Stimulated activated CD4-positive, alpha-beta T cell treated with anti-CD3 and anti-CD28 coated beads, Interleukin-15, amount 100 ng/mL, for 1 hour (primary cell): ENCODE results near the gene STX1A.

Experiments used
- DNase-seq, 2 donors: peaks; one replicate each; pipeline ENCODE4 v3.0.0-alpha.2; 2020; ENCODE audit warnings: low read depth in 1 of 2, low spot score in 1 of 2

The STX1A gene

DNA sequence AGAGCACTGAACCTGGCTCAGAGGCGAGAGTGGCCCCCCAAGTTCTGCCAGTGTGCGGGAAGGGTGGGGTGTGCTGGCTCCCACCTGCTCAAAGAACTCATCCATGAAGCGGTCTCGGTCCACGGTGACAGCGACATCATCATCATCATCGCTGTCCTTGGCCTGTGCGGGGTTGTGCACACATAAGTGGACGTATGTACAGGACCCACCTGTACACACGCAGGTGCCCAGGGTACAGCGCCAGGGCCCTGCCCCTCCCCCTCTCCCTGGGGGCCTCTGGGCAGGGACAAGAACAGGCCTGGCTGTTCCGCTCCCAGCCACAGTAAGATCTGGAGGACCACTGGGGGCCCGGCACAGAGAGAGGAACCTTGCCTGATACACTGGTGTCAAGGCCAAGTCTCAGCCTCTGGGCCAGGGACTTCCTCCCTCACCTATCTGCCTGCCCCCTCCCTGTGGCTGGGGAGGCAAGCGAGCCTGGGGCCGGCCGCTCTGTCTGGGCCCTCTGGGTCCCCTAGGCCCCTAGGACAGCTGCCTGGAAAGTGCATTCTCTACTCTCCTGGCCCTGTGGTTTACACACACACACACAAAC lies 10.4 kb downstream of the STX1A start:
- no peak for DNase-seq

DNA sequence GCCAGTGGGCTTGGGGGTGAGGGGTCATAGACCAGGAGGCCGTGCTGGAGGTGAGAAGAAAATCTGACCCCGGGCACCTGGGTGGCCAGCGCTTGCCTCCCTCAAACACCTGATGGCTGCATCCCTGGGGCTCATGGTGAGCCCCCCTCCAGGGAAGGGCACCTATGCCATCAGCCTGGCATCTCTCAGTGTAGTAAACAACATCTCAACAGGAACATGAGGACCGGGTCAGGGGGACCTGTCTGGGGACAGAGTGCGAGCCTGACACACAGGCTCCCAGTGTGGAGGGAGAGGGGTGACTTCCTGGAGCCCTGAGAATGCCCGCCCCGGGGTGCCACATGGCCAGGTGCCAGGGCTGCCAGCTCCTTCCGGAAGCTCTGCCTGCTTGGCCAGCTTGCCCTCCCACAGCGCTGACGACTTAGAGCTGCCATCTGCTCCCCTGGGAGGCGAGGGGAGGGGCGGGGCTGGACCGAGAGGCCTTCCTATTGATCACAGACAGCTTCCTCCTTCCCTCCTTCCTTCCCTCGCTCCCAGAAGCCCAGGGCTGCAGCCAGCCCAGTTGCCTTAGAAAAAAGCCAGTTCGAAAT lies 12.3 kb downstream of the STX1A start:
- DNase-seq = no peak

- no peak for DNase-seq
Measured at GRCh38 chr7:73706126-73707044, 13.1 kb downstream of the STX1A start.

GRCh38 chr7:73705551-73705920 lies 13.9 kb downstream of the STX1A start:
- no peak for DNase-seq

DNA sequence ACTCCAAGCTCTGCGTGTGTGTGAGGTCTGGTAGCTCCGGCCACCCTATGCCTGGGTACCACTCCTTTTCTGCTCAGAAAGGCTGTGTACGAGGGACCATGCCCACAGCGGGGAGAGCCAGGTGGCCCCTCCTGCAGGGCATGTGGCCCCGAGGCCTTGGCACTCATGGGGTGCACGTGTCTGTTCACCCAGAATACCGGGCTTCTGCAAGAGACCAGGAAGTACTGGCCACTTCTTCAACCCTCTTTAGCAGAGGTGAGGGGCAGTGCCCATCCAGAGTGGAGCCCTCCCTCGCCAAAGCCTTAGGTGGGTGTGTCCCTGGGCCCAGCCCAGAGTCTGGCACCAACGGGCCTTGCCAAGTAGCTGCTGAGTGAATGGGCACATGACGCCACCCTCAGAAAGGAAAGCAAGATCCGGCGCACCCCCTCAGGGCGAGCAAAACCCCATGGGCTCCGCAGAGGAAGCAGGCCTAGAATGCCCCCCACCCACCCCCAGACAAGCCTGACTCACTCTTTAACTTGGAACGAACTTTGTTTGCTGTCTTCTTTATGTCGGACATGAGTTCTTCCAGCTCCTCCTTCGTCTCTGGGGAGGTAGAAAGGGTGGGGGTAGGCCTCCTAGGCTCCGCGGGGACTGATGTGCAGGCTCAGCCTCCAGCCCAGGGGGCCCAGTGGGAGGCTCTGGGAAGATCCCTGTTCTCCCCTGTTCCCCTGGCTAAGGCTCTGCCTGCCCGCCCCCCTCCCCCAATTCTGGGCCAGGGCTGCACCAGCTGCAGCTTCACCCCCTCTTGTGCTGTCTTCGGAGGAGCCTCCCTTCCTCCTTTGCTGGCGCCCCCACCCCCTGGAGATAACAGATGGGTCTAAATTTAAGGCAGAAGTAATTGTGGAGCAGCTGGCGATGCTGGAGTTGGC lies 14.6 kb downstream of the STX1A start:
- no peak for DNase-seq

- peak in 1 of 2 donors; percentile 31 for DNase-seq
Measured at GRCh38 chr7:73703757-73704639, 15.5 kb downstream of the STX1A start.

DNA sequence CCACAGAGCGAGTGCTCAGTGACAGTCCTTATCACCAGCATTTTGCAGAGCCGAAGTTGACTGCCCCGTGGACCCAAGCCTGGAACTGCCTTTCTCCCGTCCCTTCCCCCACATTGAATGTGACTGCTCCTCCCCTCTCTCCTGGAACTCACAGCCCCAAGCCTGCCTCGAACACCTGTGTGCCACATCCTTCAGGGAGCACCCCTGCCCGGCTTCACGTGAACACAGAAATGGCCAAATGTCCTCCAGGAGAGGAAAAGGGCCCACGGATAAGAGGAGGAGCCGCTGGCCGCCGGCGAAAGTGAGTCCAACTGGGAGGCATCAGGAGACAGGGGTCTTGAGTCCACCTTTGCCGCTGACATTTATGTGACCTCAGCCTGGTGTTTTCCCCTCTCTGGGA lies 16.2 kb downstream of the STX1A start:
- no peak for DNase-seq

- no peak for DNase-seq
Measured at GRCh38 chr7:73702665-73703064, 16.8 kb downstream of the STX1A start.

DNA sequence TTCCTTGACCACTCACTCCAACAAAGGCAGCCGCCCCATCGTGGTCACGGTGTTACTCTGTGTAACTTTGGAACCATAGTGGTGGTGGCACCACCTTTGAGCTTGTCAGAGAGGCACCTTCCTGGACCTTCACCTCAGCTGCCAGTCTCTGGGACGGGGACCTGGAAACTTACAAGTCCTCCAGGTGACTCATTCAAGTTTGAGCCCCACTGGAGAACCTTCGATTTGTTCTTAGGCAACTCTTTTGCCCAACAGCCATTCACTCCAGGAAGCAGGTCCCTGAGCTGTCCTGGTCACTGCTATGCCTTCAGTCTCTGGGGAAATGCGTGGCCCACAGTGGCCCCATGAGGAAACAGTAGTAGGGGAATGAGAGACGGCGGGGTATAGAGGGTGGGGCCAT lies 17.2 kb downstream of the STX1A start:
- no peak for DNase-seq

DNA sequence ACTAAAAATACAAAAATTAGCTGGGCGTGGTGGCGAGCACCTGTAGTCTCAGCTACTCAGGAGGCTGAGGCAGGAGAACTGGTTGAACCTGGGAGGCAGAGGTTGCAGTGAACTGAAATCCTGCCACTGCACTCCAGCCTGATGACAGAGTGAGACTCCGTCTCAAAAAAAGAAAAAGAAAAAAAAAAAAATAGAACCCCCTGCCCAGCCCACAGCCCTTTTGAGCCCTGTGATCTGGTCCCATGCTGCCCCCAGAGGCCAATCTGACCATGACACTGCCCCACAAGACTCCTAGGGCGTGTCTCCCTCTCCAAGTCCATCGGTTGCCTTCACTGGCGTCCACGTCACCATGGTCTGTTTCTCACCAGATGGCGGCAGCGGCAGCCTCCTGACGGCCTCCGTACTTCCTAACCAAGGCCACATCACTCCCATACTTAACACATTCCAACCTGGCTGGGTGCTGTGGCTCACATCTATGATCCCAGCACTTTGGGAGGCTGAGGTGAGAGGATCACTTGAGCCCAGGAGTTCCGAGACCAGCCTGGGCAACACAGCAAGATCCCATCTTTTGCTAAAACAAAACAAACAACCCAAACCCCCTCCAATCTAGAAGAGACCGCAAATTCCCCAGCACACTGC lies 18.0 kb downstream of the STX1A start:
- no peak for DNase-seq

DNA sequence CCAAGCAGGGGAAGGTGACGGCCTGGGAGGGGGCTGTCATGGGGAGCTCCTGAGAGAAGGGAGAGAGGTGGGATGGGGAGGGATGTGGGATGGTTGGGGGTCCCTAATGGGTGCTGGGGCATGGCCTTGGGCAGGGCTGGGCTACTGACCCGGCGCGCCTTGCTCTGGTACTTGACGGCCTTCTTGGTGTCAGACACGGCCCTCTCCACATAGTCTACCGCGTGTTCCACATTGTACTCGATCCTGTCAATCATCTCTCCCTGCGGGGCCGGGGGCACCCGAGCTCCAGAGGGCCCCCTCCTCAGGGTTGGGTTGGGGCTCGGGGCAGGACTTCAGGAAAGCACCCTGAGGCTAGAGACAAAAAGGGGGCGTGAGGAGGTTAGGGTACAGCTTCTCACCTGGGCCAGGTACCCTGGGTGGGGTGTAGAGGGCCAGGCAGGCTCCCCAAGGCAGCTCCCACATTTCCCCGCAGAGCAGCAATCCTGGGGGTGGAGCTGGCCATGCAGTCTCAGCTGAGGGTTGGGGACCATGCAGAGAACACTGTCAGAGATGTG lies 18.8 kb downstream of the STX1A start:
- no peak for DNase-seq

DNA sequence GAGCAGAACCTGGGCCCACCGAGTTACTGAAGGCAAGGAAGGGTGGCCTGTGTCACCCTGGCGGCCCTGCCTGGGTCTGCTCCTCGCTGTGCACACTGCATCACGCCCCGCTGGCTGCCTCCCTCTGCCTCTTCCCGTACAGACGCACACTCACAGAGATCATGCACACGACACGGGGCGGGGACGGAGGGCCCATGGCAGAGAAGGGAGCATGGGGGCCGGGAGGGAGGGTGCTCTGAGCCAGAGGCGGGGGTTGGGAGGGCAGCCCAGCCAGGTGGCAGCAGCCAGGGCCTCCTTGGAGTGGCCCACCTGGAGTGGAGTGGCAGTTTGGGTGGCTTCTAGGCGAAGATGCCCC lies 19.4 kb downstream of the STX1A start:
- no peak for DNase-seq

DNA sequence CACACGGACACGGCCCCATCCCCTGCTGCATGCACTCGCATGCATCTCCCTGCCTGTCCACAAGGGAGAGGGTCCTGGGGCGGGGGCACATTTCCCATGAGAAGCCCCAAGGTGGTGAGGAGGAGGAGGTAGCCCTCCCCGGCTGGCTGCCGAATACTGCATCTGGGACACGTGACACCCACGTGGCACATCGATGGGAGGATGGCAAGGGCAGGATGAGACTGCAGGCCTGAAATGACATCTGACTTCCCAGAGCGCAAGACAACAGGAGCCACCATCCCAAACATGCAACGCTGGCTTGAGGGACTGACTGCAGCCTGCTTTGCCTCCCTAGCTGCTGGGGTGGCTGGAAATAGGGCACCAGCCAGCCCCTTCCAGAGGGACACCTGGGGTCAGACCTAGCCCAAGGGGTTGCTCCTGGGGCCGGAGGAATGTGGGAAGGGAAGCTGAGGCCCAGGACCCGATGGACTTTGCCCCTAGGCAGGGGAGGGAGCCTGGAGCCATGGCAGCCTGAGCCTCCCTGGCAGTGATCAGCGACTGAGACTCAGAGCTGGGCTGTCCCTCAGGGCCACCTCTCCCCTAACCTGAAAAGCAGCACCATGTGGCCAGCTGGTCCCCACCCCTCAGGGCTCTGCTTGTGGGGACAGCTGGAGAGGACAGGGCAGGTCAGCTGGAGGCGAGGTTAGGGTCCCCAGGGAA lies 19.9 kb downstream of the STX1A start:
- no peak for DNase-seq

DNA sequence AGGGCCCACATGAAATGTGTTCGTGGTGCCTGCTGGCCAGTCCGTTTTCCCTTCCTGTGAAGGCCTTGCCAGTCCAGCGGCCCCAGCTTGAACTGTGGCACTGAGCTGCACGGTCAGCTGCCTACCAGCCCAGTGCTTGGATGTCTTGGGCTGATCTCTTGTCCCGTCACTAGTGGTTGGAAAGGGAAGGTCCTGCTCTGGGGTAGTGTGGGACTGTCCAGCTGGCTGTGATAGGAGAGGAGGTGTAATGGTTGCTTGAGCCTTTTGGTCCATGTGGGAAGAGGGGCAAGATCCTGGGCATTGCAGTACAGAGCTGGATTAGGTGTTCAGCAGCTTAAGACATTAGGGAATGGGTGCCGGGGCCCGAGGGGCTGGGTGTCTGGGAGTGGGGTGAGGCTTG lies 21.1 kb downstream of the STX1A start:
- no peak for DNase-seq

- no peak for DNase-seq
Measured at GRCh38 chr7:73696372-73696771, 23.1 kb downstream of the STX1A start.

GRCh38 chr7:73690646-73691045 lies 28.8 kb downstream of the STX1A start:
- DNase-seq = no peak

GRCh38 chr7:73688288-73688687 lies 31.2 kb downstream of the STX1A start:
- DNase-seq = no peak

DNA sequence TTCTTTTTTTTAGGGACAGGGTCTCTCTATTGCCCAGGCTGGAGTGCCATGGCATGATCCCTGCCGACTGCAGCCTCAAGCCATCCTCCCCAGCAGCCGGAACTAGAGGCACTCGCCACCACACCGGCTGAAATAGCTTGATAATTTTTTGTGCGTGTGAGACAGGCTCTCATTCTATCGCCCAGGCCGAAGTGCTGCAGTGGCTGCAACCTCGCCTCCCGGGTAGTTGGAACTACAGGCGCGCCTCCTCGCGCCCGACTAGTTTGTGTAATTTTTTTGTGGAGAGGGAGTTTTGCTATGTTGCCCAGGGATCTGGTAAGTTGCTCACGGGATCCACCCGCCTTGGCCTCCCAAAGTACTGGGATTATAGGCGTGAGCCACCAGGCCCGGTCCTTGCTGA lies 34.2 kb downstream of the STX1A start:
- DNase-seq = no peak
